ENCODE data around the gene TNC. TPM values are rescaled to one million over a fixed set of nuclear protein-coding genes. Genes with fewer than 3 reads are reported as not detected.

The TNC gene
- total RNA-seq, 2 donors from 2014 or later, result 67.5 to 172 TPM

DNA sequence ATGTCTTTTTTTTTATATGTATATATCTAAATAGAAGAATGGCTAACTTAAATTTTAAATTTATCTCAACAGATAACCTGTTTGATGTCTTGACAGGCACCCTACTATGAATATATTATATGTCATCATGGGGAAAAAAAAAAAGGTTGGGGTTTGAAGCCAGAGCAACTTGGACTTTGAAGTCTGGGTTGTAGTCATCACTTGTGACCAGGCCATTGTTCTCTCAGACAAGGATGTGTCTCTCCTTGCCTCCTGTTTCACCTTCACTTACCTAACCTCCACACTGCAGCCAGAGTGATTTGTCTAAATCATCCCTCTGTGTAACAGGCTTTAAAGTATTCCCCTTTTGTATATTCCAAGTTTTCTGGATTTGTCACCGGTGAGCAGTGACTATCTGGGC, 130.8 kb downstream of the TNC start:
- Histone ChIP-seq H3K4me1 (ENCODE audit: control insufficient read depth, insufficient read depth, low read length) (no peaks in the 10 kb centered on the region), H3K9ac (ENCODE audit: extremely low read depth, low read length, poor library complexity, severe bottlenecking) (no peak overlapping the region), H3K4me3 (ENCODE audit: low read length) (no peak overlapping the region), H3K27ac (ENCODE audit: low read depth, low read length) (no peak overlapping the region), H3K9me3 (ENCODE audit: control insufficient read depth, low read length) (no peaks in the 10 kb centered on the region), H3K36me3 (ENCODE audit: control insufficient read depth, insufficient read depth, low read length) (no peaks in the 10 kb centered on the region), H3K27me3 (ENCODE audit: control insufficient read depth, insufficient read depth, low read length, poor library complexity, severe bottlenecking) (peaks cover 6% of the 10 kb centered on the region)
- TF ChIP-seq, protein P1, sequence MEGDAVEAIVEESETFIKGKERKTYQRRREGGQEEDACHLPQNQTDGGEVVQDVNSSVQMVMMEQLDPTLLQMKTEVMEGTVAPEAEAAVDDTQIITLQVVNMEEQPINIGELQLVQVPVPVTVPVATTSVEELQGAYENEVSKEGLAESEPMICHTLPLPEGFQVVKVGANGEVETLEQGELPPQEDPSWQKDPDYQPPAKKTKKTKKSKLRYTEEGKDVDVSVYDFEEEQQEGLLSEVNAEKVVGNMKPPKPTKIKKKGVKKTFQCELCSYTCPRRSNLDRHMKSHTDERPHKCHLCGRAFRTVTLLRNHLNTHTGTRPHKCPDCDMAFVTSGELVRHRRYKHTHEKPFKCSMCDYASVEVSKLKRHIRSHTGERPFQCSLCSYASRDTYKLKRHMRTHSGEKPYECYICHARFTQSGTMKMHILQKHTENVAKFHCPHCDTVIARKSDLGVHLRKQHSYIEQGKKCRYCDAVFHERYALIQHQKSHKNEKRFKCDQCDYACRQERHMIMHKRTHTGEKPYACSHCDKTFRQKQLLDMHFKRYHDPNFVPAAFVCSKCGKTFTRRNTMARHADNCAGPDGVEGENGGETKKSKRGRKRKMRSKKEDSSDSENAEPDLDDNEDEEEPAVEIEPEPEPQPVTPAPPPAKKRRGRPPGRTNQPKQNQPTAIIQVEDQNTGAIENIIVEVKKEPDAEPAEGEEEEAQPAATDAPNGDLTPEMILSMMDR (conservative IDR thresholded peaks at IDR 0.05), result no peak
- no peak overlapping the region for H3K4me3 Mint-ChIP-seq
- no peaks in the 10 kb centered on the region for H3K4me1 Mint-ChIP-seq
- WGBS, 2 experiments (ENCODE audit: insufficient coverage in 1 of 2, insufficient read length in 1 of 2), result 89% methylated on average over 1 of the region's 1 CpG; no CpG with 5 or more reads in 1 of the 2 experiments
- no peak for DNase-seq
- no peaks in the 10 kb centered on the region for H3K36me3 Mint-ChIP-seq (ENCODE audit: low read depth)
- H3K27me3 Mint-ChIP-seq (ENCODE audit: insufficient read depth), result peaks cover 53% of the 10 kb centered on the region
- H3K9me3 Mint-ChIP-seq, result no peaks in the 10 kb centered on the region
- H3K27ac Mint-ChIP-seq, result no peak overlapping the region

- Mint-ChIP-seq H3K36me3 (ENCODE audit: low read depth) (no peaks in the 10 kb centered on the region), H3K4me1 (no peaks in the 10 kb centered on the region), H3K9me3 (no peaks in the 10 kb centered on the region), H3K4me3 (no peak overlapping the region), H3K27ac (no peak overlapping the region), H3K27me3 (ENCODE audit: insufficient read depth) (peaks cover 54% of the 10 kb centered on the region)
- H3K27ac ChIP-seq (ENCODE audit: low read depth, low read length), result no peak overlapping the region
- WGBS, 2 experiments (ENCODE audit: insufficient coverage in 1 of 2, insufficient read length in 1 of 2), result 50 to 90% methylated on average over 1 to 2 of the region's 2 CpGs
- TF ChIP-seq, protein P1 (conservative IDR thresholded peaks at IDR 0.05), result no peak
- peaks cover 6% of the 10 kb centered on the region for H3K27me3 ChIP-seq (ENCODE audit: control insufficient read depth, insufficient read depth, low read length, poor library complexity, severe bottlenecking)
- H3K4me1 ChIP-seq (ENCODE audit: control insufficient read depth, insufficient read depth, low read length), result no peaks in the 10 kb centered on the region
- H3K9me3 ChIP-seq (ENCODE audit: control insufficient read depth, low read length), result no peaks in the 10 kb centered on the region
- H3K36me3 ChIP-seq (ENCODE audit: control insufficient read depth, insufficient read depth, low read length), result no peaks in the 10 kb centered on the region
- no peak for DNase-seq
- H3K4me3 ChIP-seq (ENCODE audit: low read length), result no peak overlapping the region
- H3K9ac ChIP-seq (ENCODE audit: extremely low read depth, low read length, poor library complexity, severe bottlenecking), result no peak overlapping the region
Observed at GRCh38 chr9:114985959-114986501, 131.9 kb downstream of the TNC start.

- H3K9ac ChIP-seq (ENCODE audit: extremely low read depth, low read length, poor library complexity, severe bottlenecking), result no peak overlapping the region
- DNase-seq, result no peak
- no peaks in the 10 kb centered on the region for H3K4me1 ChIP-seq (ENCODE audit: control insufficient read depth, insufficient read depth, low read length)
- H3K9me3 ChIP-seq (ENCODE audit: control insufficient read depth, low read length), result no peaks in the 10 kb centered on the region
- peaks cover 18% of the 10 kb centered on the region for H3K27me3 ChIP-seq (ENCODE audit: control insufficient read depth, insufficient read depth, low read length, poor library complexity, severe bottlenecking)
- no peak overlapping the region for H3K27ac Mint-ChIP-seq
- H3K27me3 Mint-ChIP-seq (ENCODE audit: insufficient read depth), result peaks cover 64% of the 10 kb centered on the region
- TF ChIP-seq, protein P1 (conservative IDR thresholded peaks at IDR 0.05), result no peak
- H3K9me3 Mint-ChIP-seq, result no peaks in the 10 kb centered on the region
- H3K27ac ChIP-seq (ENCODE audit: low read depth, low read length), result no peak overlapping the region
- 89 to 100% methylated on average over 2 to 4 of the region's 4 CpGs for WGBS, 2 experiments (ENCODE audit: insufficient coverage in 1 of 2, insufficient read length in 1 of 2)
- no peaks in the 10 kb centered on the region for H3K36me3 ChIP-seq (ENCODE audit: control insufficient read depth, insufficient read depth, low read length)
- no peaks in the 10 kb centered on the region for H3K36me3 Mint-ChIP-seq (ENCODE audit: low read depth)
- H3K4me3 ChIP-seq (ENCODE audit: low read length), result no peak overlapping the region
- no peak overlapping the region for H3K4me3 Mint-ChIP-seq
- no peaks in the 10 kb centered on the region for H3K4me1 Mint-ChIP-seq
Observed at GRCh38 chr9:114981063-114981462, 136.9 kb downstream of the TNC start.
